T-helper 1 cell treated with Interleukin-12 subunit alpha and Interleukin-12 subunit beta and Interleukin-4 antibody, amounts not matched to agents 30 μg/mL and 1 μg/mL, for 36 hours (primary cell): Measurements from ENCODE around the gene TBC1D17.

Source experiments
- H3K27ac Mint-ChIP-seq: one replicate; pipeline ENCODE4 v1.8.0; 2021; ENCODE audit warnings: mild to moderate bottlenecking, mixed read lengths
- H3K27me3 Mint-ChIP-seq: one replicate; pipeline ENCODE4 v1.8.0; 2021; ENCODE audit warnings: low read depth, mixed read lengths
- H3K36me3 Mint-ChIP-seq: one replicate; pipeline ENCODE4 v1.8.0; 2021; ENCODE audit warnings: low read depth, mixed read lengths
- H3K4me1 Mint-ChIP-seq: one replicate; pipeline ENCODE4 v1.8.0; 2021; ENCODE audit warnings: low read depth, mixed read lengths
- H3K4me3 Mint-ChIP-seq: one replicate; pipeline ENCODE4 v1.8.0; 2021; ENCODE audit warnings: mild to moderate bottlenecking, moderate library complexity, mixed read lengths
- H3K9me3 Mint-ChIP-seq: one replicate; pipeline ENCODE4 v1.8.0; 2021; ENCODE audit warnings: mixed read lengths

TBC1D17 gene

GRCh38 chr19:49840736-49841249 lies 36.7 kb upstream of the TBC1D17 start:
- Mint-ChIP-seq H3K9me3 (no peaks in the 10 kb centered on the region), H3K27ac (no peak overlapping the region), H3K36me3 (peaks cover 14% of the 10 kb centered on the region), H3K27me3 (no peaks in the 10 kb centered on the region), H3K4me1 (no peaks in the 10 kb centered on the region), H3K4me3 (no peak overlapping the region)

GRCh38 chr19:49843265-49843664 lies 34.2 kb upstream of the TBC1D17 start:
- Mint-ChIP-seq H3K4me1 (peaks cover 4% of the 10 kb centered on the region), H3K36me3 (peaks cover 10% of the 10 kb centered on the region), H3K4me3 (no peak overlapping the region), H3K27me3 (no peaks in the 10 kb centered on the region), H3K9me3 (no peaks in the 10 kb centered on the region), H3K27ac (no peak overlapping the region)

DNA sequence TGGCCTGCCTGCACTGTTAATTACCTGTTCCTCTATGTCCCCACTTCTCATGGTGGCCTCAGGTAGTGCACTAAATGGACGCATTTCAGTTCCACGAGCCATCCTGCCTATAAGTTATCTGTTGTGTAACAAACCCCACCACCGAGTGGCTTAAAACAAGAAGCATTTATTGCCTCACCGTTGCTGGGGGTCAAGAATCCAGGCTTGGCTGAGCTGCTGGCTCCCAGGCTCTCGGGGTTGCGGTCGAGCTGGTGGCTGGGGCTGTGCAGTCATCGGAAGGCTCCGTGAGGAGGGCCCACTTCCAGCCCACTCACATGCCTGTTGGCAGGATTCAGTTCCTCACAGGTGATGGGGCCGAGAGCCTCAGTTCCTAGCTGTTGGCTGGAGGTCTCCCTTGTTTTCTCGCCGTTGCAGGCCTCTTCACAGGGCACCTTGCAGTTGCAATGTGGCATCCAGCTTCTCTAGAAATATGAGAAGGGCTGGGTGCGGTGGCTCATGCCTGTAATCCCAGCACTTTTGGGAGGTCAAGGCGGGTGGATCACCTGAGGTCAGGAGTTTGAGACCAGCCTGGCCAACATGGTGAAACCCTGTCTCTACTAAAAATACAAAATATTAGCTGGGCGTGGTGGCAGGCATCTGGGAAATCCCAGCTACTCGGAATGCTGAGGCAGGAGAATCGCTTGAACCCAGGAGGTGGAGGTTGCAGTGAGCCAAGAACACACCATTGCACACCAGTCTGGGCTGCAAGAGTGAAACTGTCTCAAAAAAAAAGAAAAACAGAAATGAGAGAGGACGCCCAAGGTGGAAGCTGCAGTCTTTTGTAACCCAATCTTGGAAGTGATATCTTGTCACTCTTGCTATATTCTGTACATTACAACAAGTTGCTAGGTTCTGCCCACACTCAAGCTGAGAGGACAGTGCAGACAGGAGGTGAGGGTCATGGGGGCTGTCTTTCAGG lies 33.1 kb upstream of the TBC1D17 start:
- Mint-ChIP-seq H3K4me3 (no peak overlapping the region), H3K27me3 (no peaks in the 10 kb centered on the region), H3K9me3 (peaks cover 3% of the 10 kb centered on the region), H3K27ac (no peak overlapping the region), H3K36me3 (peaks cover 3% of the 10 kb centered on the region), H3K4me1 (peaks cover 13% of the 10 kb centered on the region)

GRCh38 chr19:49845414-49845813 lies 32.1 kb upstream of the TBC1D17 start:
- Mint-ChIP-seq H3K4me3 (no peak overlapping the region), H3K9me3 (peaks cover 6% of the 10 kb centered on the region), H3K27me3 (no peaks in the 10 kb centered on the region), H3K4me1 (peaks cover 20% of the 10 kb centered on the region), H3K27ac (no peak overlapping the region), H3K36me3 (peaks cover 7% of the 10 kb centered on the region)

- Mint-ChIP-seq H3K36me3 (peaks cover 7% of the 10 kb centered on the region), H3K27me3 (no peaks in the 10 kb centered on the region), H3K4me1 (peaks cover 20% of the 10 kb centered on the region), H3K9me3 (peaks cover 6% of the 10 kb centered on the region), H3K4me3 (no peak overlapping the region), H3K27ac (no peak overlapping the region)
Measured at GRCh38 chr19:49846408-49846807, 31.1 kb upstream of the TBC1D17 start.

- Mint-ChIP-seq H3K9me3 (peaks cover 6% of the 10 kb centered on the region), H3K4me3 (no peak overlapping the region), H3K36me3 (peaks cover 7% of the 10 kb centered on the region), H3K4me1 (peaks cover 32% of the 10 kb centered on the region), H3K27me3 (peaks cover 6% of the 10 kb centered on the region), H3K27ac (peak overlapping the region; percentile 14)
Measured at GRCh38 chr19:49847731-49848696, 29.5 kb upstream of the TBC1D17 start.

DNA sequence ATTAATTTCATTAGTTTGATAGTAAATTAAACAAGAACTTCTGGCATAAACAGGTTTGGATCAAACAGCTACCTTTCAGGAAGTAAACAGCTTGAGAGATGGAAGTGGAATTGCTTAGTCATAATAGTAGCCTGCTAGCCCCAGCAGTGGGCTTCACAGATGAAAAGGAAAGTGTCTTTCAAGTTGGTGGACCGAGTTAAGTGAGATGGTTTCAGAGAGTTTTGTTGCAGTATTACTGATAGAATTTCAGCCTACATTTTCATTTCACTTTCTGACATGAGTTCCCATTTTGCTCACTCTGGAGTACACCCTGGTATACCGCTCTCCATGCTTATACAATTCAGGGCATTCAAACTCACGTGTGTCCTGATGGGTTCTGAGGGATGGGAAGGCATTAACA lies 28.6 kb upstream of the TBC1D17 start:
- Mint-ChIP-seq H3K9me3 (peaks cover 6% of the 10 kb centered on the region), H3K4me3 (peak overlapping the region; percentile 78), H3K4me1 (peaks cover 36% of the 10 kb centered on the region), H3K27ac (peak overlapping the region; percentile 59), H3K36me3 (peaks cover 7% of the 10 kb centered on the region), H3K27me3 (peaks cover 6% of the 10 kb centered on the region)

DNA sequence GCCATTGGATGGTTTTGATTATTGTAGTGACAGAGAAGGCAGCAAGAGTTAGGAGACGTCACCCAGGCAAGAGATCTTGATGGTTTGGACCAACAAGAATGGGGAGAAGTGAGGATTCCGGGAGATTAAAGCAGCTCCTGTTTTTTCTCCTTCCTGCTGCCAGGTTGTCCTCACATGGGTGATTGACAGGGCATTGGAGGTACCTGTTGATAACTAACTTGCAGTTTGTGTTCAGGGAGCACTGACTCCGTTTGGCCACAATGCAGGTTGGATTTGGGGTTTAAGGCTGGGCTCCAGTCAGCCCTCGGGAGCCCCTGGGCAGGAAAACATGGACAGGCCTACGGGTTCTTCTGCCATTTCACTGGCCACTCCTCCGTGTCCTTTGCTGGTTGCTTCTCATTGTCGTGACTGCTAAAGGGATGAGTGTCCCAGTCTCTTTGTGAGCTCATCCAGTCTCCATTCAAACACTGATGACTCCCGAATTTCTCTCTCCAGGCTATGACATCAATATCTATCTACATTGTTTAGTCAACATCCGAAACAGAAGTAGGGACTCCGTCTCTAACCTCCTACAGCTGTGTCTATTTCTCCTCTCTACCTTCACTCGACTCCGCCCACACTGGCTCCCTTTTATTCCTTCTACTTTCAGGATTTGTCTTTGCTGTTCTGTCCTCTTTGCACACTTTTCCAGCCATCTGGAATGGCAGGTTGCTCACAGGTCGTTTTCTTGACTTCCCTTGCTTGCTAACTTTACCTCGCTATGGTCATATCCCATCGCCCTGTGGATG lies 27.9 kb upstream of the TBC1D17 start:
- Mint-ChIP-seq H3K4me3 (peak overlapping the region; percentile 87), H3K27ac (peak overlapping the region; percentile 94), H3K4me1 (peaks cover 36% of the 10 kb centered on the region), H3K27me3 (peaks cover 6% of the 10 kb centered on the region), H3K36me3 (peaks cover 7% of the 10 kb centered on the region), H3K9me3 (peaks cover 6% of the 10 kb centered on the region)

GRCh38 chr19:49850221-49850486 lies 27.3 kb upstream of the TBC1D17 start:
- Mint-ChIP-seq H3K9me3 (peaks cover 6% of the 10 kb centered on the region), H3K4me3 (peak overlapping the region; percentile 87), H3K36me3 (peaks cover 7% of the 10 kb centered on the region), H3K27ac (peak overlapping the region; percentile 94), H3K27me3 (peaks cover 6% of the 10 kb centered on the region), H3K4me1 (peaks cover 36% of the 10 kb centered on the region)

DNA sequence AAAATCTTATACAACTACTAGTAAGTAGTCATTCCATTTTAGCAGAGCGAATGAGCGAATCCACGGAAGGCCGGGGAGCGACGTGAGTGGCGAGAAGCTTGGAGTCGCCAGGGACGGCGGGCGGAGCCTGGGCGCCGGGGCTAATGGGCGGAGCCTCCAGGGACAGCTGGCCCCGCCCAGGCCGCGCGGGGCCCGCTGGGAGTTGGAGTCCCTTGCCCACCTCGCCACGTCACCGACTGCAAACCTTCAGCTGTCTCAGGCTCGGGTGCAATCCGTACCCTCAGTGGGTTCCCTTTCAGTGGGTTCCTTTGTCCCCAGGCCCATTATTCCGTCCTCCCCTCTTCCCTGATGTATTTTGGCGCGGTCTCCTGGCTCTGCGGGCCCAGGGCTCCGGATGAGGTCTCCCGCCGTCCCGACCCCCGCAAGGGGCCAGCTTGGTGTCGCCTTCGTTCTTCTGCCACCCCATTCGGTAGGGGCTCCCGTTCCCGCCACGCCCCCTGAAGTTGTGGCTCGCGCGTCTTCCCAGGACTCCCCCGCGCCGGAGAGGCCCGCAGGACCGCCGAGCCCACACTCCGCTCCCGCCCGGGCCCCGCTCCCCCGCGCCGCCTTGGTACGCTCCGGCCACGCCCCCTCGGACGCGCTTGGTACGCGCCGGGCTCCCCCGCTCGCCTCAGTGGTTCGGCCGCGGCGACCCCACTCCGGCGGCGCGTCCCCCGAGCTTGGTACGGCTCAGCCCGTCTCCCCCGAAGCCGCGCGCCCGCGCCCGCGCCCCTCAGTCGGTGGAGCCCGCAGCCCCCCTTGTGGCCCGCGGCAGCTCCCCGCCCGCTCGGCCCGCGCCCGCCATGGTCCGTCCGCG lies 26.8 kb upstream of the TBC1D17 start, which contains the start of gene PTOV1:
Gene PTOV1 (plus strand): TSS at position 673 of the 856 bp plus-strand sequence.
- peaks cover 7% of the 10 kb centered on the region for H3K36me3 Mint-ChIP-seq
- H3K27ac Mint-ChIP-seq: peak within 1 kb of the TSS; percentile 94
- peaks cover 6% of the 10 kb centered on the region for H3K27me3 Mint-ChIP-seq
- H3K9me3 Mint-ChIP-seq: peaks cover 6% of the 10 kb centered on the region
- peaks cover 36% of the 10 kb centered on the region for H3K4me1 Mint-ChIP-seq
- peak within 1 kb of the TSS; percentile 87 for H3K4me3 Mint-ChIP-seq

DNA sequence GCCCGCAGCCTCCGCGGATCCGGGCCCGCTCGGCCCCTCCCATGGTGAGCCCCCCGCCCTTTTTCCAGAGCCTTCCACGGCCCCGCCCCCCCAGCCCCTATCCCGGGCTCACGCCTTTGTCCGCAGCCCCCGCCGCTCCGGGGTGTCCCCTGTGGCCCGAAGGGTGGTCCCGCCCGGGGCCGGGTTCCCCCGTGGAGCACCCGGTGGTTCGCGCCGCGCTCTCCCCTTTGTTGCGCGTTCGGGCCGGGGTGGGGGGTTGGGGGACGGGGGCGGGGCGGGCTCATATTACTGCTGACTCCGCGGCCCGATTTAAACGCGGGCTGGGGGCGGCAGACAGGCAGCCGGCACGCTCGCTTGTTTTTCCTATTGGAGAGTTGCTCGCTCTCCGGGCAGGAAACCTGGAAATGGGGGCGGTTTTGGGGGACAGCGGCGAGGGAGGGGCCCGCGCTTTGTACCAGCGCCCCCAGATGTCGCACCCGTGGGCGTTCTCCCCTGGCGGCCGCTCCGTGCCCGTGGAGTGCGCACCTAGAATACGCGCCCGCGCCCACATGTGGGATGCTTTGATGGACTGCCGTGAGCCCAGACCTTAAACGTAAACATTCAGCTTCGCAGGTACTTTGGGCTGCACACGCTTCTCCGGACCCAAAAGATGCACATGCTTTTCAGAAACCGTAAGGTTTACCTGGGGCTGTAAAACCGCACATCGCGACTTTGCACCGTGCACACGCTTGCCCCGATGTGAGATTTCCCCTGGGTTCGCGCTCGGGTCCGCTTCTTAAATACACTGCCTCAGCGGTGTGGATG lies 25.8 kb upstream of the TBC1D17 start:
- peaks cover 6% of the 10 kb centered on the region for H3K9me3 Mint-ChIP-seq
- H3K27ac Mint-ChIP-seq: peak overlapping the region; percentile 66
- peaks cover 7% of the 10 kb centered on the region for H3K36me3 Mint-ChIP-seq

DNA sequence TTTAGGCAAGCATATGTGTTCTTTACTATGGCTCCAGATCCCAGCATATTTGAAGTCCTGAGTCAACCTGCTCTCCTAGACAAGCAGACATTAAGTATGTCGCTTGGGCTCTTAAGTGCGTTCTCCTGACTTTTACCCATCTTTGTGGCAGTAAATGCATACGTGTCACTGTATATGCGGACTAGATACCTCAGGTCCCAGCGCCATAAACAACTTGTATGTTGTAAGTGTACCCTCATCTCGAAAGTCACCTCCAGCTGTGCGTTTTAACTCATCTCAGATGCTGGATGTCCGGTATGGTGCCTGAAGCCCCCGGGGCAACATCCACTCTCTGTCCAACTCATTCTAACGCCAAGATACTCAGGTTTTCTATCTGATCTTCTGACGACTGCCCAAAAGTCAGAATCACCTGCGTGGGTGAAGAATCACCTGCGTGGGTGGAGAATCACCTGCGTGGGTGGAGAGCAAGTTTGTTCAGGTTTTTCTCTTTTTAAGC lies 24.8 kb upstream of the TBC1D17 start:
- Mint-ChIP-seq H3K4me3 (peak overlapping the region; percentile 71), H3K27ac (peak overlapping the region; percentile 66), H3K9me3 (peaks cover 6% of the 10 kb centered on the region), H3K4me1 (peaks cover 36% of the 10 kb centered on the region), H3K36me3 (peaks cover 7% of the 10 kb centered on the region), H3K27me3 (peaks cover 6% of the 10 kb centered on the region)

More for the DNA sequence above, 25.8 kb upstream of the TBC1D17 start:
- peaks cover 36% of the 10 kb centered on the region for H3K4me1 Mint-ChIP-seq
- peak overlapping the region; percentile 71 for H3K4me3 Mint-ChIP-seq
- peaks cover 6% of the 10 kb centered on the region for H3K27me3 Mint-ChIP-seq
